Activated naive CD8-positive, alpha-beta T cell treated with anti-CD3 and anti-CD28 coated beads, Interleukin-2, amount 50 U/mL, for 24 hours (primary cell): ENCODE results near the gene PLEKHM1.

Experiments
- ATAC-seq: fragments of 150-1000 bp; cut with Tn5 transposase; one replicate; pipeline ENCODE4 v1.10.0; 2021
- DNase-seq: peaks from one replicate; pipeline ENCODE4 v3.0.0; 2021
- H3K27ac Mint-ChIP-seq: one replicate; pipeline ENCODE4 v1.8.0; 2021; ENCODE audit warnings: mild to moderate bottlenecking, mixed read lengths
- H3K27me3 Mint-ChIP-seq: one replicate; pipeline ENCODE4 v1.8.0; 2021; ENCODE audit warnings: mixed read lengths
- H3K36me3 Mint-ChIP-seq: one replicate; pipeline ENCODE4 v1.8.0; 2021; ENCODE audit warnings: low read depth, mixed read lengths
- H3K4me1 Mint-ChIP-seq: one replicate; pipeline ENCODE4 v1.8.0; 2021; ENCODE audit warnings: mixed read lengths
- H3K4me3 Mint-ChIP-seq: one replicate; pipeline ENCODE4 v1.8.0; 2021; ENCODE audit warnings: mild to moderate bottlenecking, moderate library complexity, mixed read lengths
- H3K9me3 Mint-ChIP-seq: one replicate; pipeline ENCODE4 v1.8.0; 2021; ENCODE audit warnings: mixed read lengths

PLEKHM1 gene

GRCh38 chr17:45440161-45440778 is 50.3 kb downstream of the PLEKHM1 start:
- Mint-ChIP-seq H3K4me3 (no peak overlapping the region), H3K9me3 (no peaks in the 10 kb centered on the region), H3K27ac (no peak overlapping the region), H3K36me3 (peaks cover 6% of the 10 kb centered on the region), H3K4me1 (peaks cover 15% of the 10 kb centered on the region), H3K27me3 (no peaks in the 10 kb centered on the region)
- ATAC-seq (no peak), DNase-seq (no peak)

- no peaks in the 10 kb centered on the region for H3K9me3 Mint-ChIP-seq
- peaks cover 2% of the 10 kb centered on the region for H3K36me3 Mint-ChIP-seq
- no peak overlapping the region for H3K27ac Mint-ChIP-seq
Observed at GRCh38 chr17:45438931-45439610, 51.5 kb downstream of the PLEKHM1 start.

GRCh38 chr17:45437465-45438283 is 52.8 kb downstream of the PLEKHM1 start:
- Mint-ChIP-seq H3K9me3 (no peaks in the 10 kb centered on the region), H3K27ac (no peak overlapping the region), H3K27me3 (peaks cover 2% of the 10 kb centered on the region), H3K4me1 (peaks cover 14% of the 10 kb centered on the region), H3K36me3 (peaks cover 2% of the 10 kb centered on the region), H3K4me3 (no peak overlapping the region)
- DNase-seq, result no peak
- ATAC-seq, result no peak

More at GRCh38 chr17:45438931-45439610, 51.5 kb downstream of the PLEKHM1 start:
- Mint-ChIP-seq H3K4me1 (peaks cover 14% of the 10 kb centered on the region), H3K27me3 (no peaks in the 10 kb centered on the region), H3K4me3 (no peak overlapping the region)
- DNase-seq (no peak), ATAC-seq (no peak)

- no peak overlapping the region for H3K4me3 Mint-ChIP-seq
- H3K9me3 Mint-ChIP-seq, result no peaks in the 10 kb centered on the region
- peaks cover 2% of the 10 kb centered on the region for H3K27me3 Mint-ChIP-seq
- ATAC-seq, result no peak
- H3K36me3 Mint-ChIP-seq, result peaks cover 2% of the 10 kb centered on the region
- no peak for DNase-seq
- H3K27ac Mint-ChIP-seq, result no peak overlapping the region
- H3K4me1 Mint-ChIP-seq, result peaks cover 14% of the 10 kb centered on the region
Observed at GRCh38 chr17:45436625-45437464, 53.7 kb downstream of the PLEKHM1 start.

GRCh38 chr17:45436161-45436560 is 54.4 kb downstream of the PLEKHM1 start:
- ATAC-seq, result no peak
- Mint-ChIP-seq H3K9me3 (no peaks in the 10 kb centered on the region), H3K4me3 (no peak overlapping the region), H3K36me3 (peaks cover 2% of the 10 kb centered on the region), H3K4me1 (peaks cover 14% of the 10 kb centered on the region), H3K27ac (no peak overlapping the region), H3K27me3 (peaks cover 2% of the 10 kb centered on the region)
- no peak for DNase-seq

- Mint-ChIP-seq H3K36me3 (peaks cover 2% of the 10 kb centered on the region), H3K4me1 (peaks cover 13% of the 10 kb centered on the region), H3K4me3 (no peak overlapping the region), H3K27ac (no peak overlapping the region), H3K9me3 (no peaks in the 10 kb centered on the region), H3K27me3 (peaks cover 2% of the 10 kb centered on the region)
- DNase-seq (no peak), ATAC-seq (no peak)
Observed at GRCh38 chr17:45435481-45435880, 55.0 kb downstream of the PLEKHM1 start.

- Mint-ChIP-seq H3K27ac (no peak overlapping the region), H3K9me3 (no peaks in the 10 kb centered on the region), H3K27me3 (peaks cover 8% of the 10 kb centered on the region), H3K4me1 (peaks cover 21% of the 10 kb centered on the region), H3K4me3 (peak overlapping the region; percentile 49), H3K36me3 (no peaks in the 10 kb centered on the region)
- DNase-seq, result no peak
- ATAC-seq, result no peak
Observed at GRCh38 chr17:45433159-45433535, 57.4 kb downstream of the PLEKHM1 start.

- peaks cover 22% of the 10 kb centered on the region for H3K4me1 Mint-ChIP-seq
- DNase-seq (no peak), ATAC-seq (no peak)
- H3K4me3 Mint-ChIP-seq, result peak within 1 kb of the TSS; percentile 77
- no peaks in the 10 kb centered on the region for H3K36me3 Mint-ChIP-seq
- H3K27me3 Mint-ChIP-seq, result peaks cover 8% of the 10 kb centered on the region
- no peaks in the 10 kb centered on the region for H3K9me3 Mint-ChIP-seq
- H3K27ac Mint-ChIP-seq, result no peak within 1 kb of the TSS
Observed at GRCh38 chr17:45432405-45433158, 57.9 kb downstream of the PLEKHM1 start, which contains the start of gene ARHGAP27. ARHGAP27 (minus strand) TSS chr17:45432870; CDS start chr17:45430279, 2,591 bp downstream.

- Mint-ChIP-seq H3K27me3 (peaks cover 8% of the 10 kb centered on the region), H3K4me1 (peaks cover 22% of the 10 kb centered on the region), H3K36me3 (no peaks in the 10 kb centered on the region), H3K9me3 (no peaks in the 10 kb centered on the region), H3K4me3 (peak overlapping the region; percentile 77), H3K27ac (no peak overlapping the region)
- ATAC-seq (peak; percentile 74), DNase-seq (peak; percentile 82)
Observed at GRCh38 chr17:45431531-45432404, 58.8 kb downstream of the PLEKHM1 start.

GRCh38 chr17:45430738-45431530 is 59.6 kb downstream of the PLEKHM1 start:
- Mint-ChIP-seq H3K4me3 (peak overlapping the region; percentile 77), H3K9me3 (no peaks in the 10 kb centered on the region), H3K36me3 (no peaks in the 10 kb centered on the region), H3K4me1 (peaks cover 22% of the 10 kb centered on the region), H3K27me3 (peaks cover 8% of the 10 kb centered on the region), H3K27ac (no peak overlapping the region)
- ATAC-seq (peak; percentile 38), DNase-seq (peak; percentile 52)

- no peaks in the 10 kb centered on the region for H3K36me3 Mint-ChIP-seq
- peaks cover 8% of the 10 kb centered on the region for H3K27me3 Mint-ChIP-seq
- peaks cover 22% of the 10 kb centered on the region for H3K4me1 Mint-ChIP-seq
- no peak for ATAC-seq
- no peaks in the 10 kb centered on the region for H3K9me3 Mint-ChIP-seq
- no peak for DNase-seq
- H3K27ac Mint-ChIP-seq, result no peak overlapping the region
- peak overlapping the region; percentile 77 for H3K4me3 Mint-ChIP-seq
Observed at GRCh38 chr17:45430006-45430737, 60.3 kb downstream of the PLEKHM1 start.
